ENCODE results near the gene CEP162.

The CEP162 gene

DNA sequence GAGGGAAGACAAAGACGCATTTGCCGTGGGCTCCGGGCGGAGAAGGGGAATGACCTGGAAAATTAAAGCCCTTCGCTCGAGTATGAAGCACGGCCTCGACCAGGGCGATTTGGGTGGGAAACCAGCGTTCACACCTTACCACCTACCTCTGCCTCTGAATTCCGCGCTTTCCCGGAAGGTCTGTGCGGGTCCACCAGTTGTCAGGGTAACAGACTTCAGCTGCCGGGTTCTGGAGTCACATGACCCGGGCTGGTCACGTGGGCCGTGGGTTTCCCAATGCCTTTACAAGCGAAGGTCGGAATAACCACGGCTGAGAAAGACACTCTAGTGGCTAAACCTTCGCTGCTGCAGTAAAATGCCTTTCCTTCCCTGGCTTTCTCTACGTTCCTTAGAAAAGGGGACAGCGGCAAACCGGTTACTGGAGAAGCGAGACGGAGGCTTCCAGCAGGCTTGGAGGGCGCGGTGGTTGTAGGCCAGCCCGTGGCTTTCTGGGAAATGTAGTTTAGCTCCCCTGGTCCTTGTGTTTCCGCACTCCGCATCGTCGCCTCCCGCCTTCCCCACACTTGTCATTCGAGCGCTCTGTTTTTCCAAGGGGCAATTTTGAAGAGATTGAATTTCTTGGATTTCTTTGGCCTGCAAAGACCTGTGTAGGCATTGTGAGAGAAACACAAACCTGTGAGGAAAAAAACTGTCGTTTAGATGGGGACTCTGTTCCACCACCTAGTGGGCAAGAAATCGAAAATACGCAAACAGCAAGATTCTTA, at the start of gene CEP162 (continued):
- no peak for TF ChIP-seq ZNF175 (tag by site-specific recombination; IDR thresholded peaks at IDR 0.05)
- no peak for TF ChIP-seq BCL11B (tag by site-specific recombination; IDR thresholded peaks at IDR 0.05; ENCODE audit: low read depth)
- TF ChIP-seq ZNF112 (tag by site-specific recombination; IDR thresholded peaks at IDR 0.05) = no peak
- TF ChIP-seq ZNF174 (tag by site-specific recombination; IDR thresholded peaks at IDR 0.05) = no peak
- TF ChIP-seq, protein P1, sequence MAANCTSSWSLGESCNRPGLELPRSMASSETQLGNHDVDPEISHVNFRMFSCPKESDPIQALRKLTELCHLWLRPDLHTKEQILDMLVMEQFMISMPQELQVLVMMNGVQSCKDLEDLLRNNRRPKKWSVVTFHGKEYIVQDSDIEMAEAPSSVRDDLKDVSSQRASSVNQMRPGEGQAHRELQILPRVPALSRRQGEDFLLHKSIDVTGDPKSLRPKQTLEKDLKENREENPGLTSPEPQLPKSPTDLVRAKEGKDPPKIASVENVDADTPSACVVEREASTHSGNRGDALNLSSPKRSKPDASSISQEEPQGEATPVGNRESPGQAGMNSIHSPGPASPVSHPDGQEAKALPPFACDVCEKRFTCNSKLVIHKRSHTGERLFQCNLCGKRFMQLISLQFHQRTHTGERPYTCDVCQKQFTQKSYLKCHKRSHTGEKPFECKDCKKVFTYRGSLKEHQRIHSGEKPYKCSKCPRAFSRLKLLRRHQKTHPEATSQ (tag by site-specific recombination; IDR thresholded peaks at IDR 0.05) = no peak
- TF ChIP-seq, protein P2, sequence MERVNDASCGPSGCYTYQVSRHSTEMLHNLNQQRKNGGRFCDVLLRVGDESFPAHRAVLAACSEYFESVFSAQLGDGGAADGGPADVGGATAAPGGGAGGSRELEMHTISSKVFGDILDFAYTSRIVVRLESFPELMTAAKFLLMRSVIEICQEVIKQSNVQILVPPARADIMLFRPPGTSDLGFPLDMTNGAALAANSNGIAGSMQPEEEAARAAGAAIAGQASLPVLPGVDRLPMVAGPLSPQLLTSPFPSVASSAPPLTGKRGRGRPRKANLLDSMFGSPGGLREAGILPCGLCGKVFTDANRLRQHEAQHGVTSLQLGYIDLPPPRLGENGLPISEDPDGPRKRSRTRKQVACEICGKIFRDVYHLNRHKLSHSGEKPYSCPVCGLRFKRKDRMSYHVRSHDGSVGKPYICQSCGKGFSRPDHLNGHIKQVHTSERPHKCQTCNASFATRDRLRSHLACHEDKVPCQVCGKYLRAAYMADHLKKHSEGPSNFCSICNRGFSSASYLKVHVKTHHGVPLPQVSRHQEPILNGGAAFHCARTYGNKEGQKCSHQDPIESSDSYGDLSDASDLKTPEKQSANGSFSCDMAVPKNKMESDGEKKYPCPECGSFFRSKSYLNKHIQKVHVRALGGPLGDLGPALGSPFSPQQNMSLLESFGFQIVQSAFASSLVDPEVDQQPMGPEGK (tag by site-specific recombination; IDR thresholded peaks at IDR 0.05) = no peak; the same call in 1 of the 2 replicates
- TF ChIP-seq ZNF610 (tag by site-specific recombination; IDR thresholded peaks at IDR 0.05; ENCODE audit: borderline replicate concordance) = peak; percentile 71; the same call in 1 of the 2 replicates
- peak; percentile 88 for TF ChIP-seq ZBTB20 (tag by site-specific recombination; IDR thresholded peaks at IDR 0.05)
- TF ChIP-seq, protein P3, sequence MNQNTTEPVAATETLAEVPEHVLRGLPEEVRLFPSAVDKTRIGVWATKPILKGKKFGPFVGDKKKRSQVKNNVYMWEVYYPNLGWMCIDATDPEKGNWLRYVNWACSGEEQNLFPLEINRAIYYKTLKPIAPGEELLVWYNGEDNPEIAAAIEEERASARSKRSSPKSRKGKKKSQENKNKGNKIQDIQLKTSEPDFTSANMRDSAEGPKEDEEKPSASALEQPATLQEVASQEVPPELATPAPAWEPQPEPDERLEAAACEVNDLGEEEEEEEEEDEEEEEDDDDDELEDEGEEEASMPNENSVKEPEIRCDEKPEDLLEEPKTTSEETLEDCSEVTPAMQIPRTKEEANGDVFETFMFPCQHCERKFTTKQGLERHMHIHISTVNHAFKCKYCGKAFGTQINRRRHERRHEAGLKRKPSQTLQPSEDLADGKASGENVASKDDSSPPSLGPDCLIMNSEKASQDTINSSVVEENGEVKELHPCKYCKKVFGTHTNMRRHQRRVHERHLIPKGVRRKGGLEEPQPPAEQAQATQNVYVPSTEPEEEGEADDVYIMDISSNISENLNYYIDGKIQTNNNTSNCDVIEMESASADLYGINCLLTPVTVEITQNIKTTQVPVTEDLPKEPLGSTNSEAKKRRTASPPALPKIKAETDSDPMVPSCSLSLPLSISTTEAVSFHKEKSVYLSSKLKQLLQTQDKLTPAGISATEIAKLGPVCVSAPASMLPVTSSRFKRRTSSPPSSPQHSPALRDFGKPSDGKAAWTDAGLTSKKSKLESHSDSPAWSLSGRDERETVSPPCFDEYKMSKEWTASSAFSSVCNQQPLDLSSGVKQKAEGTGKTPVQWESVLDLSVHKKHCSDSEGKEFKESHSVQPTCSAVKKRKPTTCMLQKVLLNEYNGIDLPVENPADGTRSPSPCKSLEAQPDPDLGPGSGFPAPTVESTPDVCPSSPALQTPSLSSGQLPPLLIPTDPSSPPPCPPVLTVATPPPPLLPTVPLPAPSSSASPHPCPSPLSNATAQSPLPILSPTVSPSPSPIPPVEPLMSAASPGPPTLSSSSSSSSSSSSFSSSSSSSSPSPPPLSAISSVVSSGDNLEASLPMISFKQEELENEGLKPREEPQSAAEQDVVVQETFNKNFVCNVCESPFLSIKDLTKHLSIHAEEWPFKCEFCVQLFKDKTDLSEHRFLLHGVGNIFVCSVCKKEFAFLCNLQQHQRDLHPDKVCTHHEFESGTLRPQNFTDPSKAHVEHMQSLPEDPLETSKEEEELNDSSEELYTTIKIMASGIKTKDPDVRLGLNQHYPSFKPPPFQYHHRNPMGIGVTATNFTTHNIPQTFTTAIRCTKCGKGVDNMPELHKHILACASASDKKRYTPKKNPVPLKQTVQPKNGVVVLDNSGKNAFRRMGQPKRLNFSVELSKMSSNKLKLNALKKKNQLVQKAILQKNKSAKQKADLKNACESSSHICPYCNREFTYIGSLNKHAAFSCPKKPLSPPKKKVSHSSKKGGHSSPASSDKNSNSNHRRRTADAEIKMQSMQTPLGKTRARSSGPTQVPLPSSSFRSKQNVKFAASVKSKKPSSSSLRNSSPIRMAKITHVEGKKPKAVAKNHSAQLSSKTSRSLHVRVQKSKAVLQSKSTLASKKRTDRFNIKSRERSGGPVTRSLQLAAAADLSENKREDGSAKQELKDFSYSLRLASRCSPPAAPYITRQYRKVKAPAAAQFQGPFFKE (tag by site-specific recombination; IDR thresholded peaks at IDR 0.05; ENCODE audit: borderline replicate concordance) = no peak
- no peak for TF ChIP-seq ZNF211 (tag by site-specific recombination; IDR thresholded peaks at IDR 0.05; ENCODE audit: low read depth)
- TF ChIP-seq ZNF561 (tag by site-specific recombination; IDR thresholded peaks at IDR 0.05; ENCODE audit: borderline replicate concordance) = peak; percentile 78; the same call in 1 of the 2 replicates
- no peak for TF ChIP-seq ZNF626 (tag by site-specific recombination; IDR thresholded peaks at IDR 0.05)
- TF ChIP-seq ZFP41 (tag by site-specific recombination; IDR thresholded peaks at IDR 0.05; ENCODE audit: borderline replicate concordance) = no peak
- no peak for TF ChIP-seq ZNF677 (tag by site-specific recombination; IDR thresholded peaks at IDR 0.05)
- peak; percentile 80 for TF ChIP-seq ZNF366 (tag by site-specific recombination; conservative IDR thresholded peaks at IDR 0.05)
- no peak for TF ChIP-seq ZNF433 (tag by site-specific recombination; IDR thresholded peaks at IDR 0.05; ENCODE audit: low read depth)
- peak; percentile 50; the same call in 1 of the 2 replicates for TF ChIP-seq ZNF350 (tag by site-specific recombination; IDR thresholded peaks at IDR 0.05)
- TF ChIP-seq BCL11A (tag by site-specific recombination; IDR thresholded peaks at IDR 0.05; ENCODE audit: low read depth) = no peak
- TF ChIP-seq, protein P4, sequence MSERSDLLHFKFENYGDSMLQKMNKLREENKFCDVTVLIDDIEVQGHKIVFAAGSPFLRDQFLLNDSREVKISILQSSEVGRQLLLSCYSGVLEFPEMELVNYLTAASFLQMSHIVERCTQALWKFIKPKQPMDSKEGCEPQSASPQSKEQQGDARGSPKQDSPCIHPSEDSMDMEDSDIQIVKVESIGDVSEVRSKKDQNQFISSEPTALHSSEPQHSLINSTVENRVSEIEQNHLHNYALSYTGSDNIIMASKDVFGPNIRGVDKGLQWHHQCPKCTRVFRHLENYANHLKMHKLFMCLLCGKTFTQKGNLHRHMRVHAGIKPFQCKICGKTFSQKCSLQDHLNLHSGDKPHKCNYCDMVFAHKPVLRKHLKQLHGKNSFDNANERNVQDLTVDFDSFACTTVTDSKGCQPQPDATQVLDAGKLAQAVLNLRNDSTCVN (tag by site-specific recombination; optimal IDR thresholded peaks at IDR 0.05) = peak; percentile 47
- no peak for TF ChIP-seq GLIS2 (tag by site-specific recombination; IDR thresholded peaks at IDR 0.05)
- TF ChIP-seq ZNF324 (tag by site-specific recombination; IDR thresholded peaks at IDR 0.05) = peak; percentile 86
- TF ChIP-seq, protein P5, sequence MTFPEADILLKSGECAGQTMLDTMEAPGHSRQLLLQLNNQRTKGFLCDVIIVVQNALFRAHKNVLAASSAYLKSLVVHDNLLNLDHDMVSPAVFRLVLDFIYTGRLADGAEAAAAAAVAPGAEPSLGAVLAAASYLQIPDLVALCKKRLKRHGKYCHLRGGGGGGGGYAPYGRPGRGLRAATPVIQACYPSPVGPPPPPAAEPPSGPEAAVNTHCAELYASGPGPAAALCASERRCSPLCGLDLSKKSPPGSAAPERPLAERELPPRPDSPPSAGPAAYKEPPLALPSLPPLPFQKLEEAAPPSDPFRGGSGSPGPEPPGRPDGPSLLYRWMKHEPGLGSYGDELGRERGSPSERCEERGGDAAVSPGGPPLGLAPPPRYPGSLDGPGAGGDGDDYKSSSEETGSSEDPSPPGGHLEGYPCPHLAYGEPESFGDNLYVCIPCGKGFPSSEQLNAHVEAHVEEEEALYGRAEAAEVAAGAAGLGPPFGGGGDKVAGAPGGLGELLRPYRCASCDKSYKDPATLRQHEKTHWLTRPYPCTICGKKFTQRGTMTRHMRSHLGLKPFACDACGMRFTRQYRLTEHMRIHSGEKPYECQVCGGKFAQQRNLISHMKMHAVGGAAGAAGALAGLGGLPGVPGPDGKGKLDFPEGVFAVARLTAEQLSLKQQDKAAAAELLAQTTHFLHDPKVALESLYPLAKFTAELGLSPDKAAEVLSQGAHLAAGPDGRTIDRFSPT (tag by site-specific recombination; IDR thresholded peaks at IDR 0.05) = no peak
- no peak for TF ChIP-seq ZNF155 (tag by site-specific recombination; IDR thresholded peaks at IDR 0.05)
- no peak; the same call in 1 of the 2 replicates for TF ChIP-seq KLF1 (tag by site-specific recombination; IDR thresholded peaks at IDR 0.05)
- TF ChIP-seq, protein P6, sequence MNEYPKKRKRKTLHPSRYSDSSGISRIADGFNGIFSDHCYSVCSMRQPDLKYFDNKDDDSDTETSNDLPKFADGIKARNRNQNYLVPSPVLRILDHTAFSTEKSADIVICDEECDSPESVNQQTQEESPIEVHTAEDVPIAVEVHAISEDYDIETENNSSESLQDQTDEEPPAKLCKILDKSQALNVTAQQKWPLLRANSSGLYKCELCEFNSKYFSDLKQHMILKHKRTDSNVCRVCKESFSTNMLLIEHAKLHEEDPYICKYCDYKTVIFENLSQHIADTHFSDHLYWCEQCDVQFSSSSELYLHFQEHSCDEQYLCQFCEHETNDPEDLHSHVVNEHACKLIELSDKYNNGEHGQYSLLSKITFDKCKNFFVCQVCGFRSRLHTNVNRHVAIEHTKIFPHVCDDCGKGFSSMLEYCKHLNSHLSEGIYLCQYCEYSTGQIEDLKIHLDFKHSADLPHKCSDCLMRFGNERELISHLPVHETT (tag by site-specific recombination; IDR thresholded peaks at IDR 0.05) = peak; percentile 82

All from HEK293 (cell line).